Measurements from ENCODE around the gene CYP17A1.

Gene CYP17A1

GRCh38 chr10:102802920-102803534, 34.2 kb downstream of the CYP17A1 start:
- no peak for DNase-seq

DNA sequence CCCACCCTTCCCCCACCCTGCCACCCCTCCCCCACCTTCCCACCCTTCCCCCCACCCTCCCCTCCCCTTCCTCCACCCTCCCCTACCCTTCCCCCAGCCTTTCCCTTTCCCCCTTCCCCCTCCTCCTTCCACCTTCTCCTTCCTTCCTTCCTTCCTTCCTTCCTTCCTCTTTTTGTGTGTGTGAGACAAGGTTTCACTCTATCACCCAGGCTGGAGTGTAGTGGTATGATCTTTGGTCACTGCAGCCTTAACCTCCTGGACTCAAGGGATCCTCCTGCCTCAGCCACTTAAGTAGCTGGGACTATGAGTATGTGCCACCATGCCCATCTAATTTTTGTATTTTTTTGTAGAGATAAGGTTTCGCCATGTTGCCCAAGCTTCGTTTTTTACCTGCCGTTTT, 35.2 kb downstream of the CYP17A1 start:
- DNase-seq = no peak

GRCh38 chr10:102801496-102801895, 35.7 kb downstream of the CYP17A1 start:
- DNase-seq = no peak

- DNase-seq = no peak
Observed at GRCh38 chr10:102800611-102801335, 36.4 kb downstream of the CYP17A1 start.

GRCh38 chr10:102799691-102800471, 37.3 kb downstream of the CYP17A1 start:
- no peak for DNase-seq

DNA sequence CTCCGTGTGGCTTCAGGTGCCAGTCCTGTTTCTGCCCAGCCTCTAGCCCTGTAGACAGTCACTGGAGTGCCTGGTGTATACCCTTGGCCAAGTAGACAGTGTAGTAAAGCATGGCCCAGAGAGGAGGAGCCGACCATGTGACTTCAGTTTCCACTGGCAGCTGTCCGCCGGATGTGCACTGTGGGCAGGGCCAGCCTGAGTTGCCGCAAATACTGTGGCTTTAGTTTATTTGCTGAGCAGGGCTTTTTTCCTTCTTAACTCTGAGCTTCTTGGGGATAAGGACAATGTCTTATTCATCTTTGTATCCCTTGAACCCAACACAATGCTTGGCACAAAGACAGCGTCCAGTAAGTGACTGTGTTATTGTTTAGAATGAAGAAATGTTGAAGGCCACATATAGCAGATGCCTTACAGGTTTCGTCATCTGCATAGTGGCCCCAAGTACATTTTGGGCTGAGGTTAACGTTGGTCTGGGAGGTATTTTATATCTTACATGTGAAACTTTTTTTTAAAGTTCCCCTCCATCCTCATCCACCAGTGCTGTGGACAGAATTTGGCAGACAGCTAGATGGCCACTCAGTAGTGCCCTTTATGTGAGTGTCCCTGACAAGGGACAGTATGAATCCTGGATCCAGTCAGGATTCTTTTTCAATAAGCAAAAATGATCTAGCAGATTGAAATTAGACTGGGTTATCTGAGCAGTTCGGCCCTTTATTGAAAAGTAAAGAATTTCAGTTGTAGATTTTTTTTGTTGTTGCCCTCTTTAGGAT, 40.6 kb downstream of the CYP17A1 start:
- no peak for DNase-seq

DNA sequence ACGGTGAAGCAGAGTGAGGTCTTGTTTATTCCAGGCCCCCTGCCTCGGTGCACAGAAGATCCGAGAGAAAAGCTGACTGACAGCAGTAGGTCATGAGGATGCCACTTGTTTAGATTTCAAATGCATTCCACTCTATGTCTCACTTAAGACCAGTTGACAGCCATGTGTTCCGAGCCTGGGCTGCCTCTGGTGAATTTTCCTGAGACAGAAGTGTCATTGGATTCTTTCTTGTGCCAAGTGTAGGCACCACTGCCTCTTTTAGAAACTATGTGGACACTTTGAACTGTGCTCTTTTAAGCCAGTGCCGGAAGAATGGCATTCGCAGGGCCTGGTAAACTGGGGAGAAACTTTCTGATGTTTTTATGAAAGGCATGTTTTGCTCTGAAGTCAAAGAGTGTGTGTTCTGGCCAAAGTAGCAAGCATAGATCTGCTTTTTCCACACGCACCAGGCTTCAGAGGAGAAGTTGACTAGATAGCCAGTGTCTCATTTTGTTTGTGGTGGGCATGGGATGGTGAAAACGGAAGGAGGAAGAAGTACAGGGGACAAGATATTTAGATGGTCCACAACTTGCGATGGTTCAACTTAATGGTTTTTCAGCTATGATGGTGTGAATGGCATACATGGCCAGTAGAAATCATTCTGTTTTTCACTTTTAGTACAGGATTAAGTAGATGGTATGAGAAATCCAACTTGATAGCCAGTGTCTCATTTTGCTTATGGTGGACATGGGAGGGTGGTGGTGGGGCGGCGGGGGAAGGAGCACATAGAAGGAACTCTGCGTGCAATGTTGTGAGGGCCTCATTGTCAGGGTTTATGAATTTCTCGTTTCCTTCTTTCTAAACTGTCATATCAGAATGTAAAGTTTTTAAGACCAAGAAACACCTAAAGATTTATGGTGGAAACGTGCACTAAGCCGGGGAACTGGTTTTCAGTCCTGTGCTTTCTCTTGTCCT, 41.5 kb downstream of the CYP17A1 start:
- no peak for DNase-seq

- DNase-seq = no peak
Observed at GRCh38 chr10:102791754-102792395, 45.3 kb downstream of the CYP17A1 start.

GRCh38 chr10:102785818-102786217, 51.4 kb downstream of the CYP17A1 start:
- no peak for DNase-seq

- DNase-seq = no peak
Observed at GRCh38 chr10:102783568-102783967, 53.6 kb downstream of the CYP17A1 start.

- DNase-seq = peak; percentile 33
Observed at GRCh38 chr10:102782673-102783551, 54.3 kb downstream of the CYP17A1 start.

DNA sequence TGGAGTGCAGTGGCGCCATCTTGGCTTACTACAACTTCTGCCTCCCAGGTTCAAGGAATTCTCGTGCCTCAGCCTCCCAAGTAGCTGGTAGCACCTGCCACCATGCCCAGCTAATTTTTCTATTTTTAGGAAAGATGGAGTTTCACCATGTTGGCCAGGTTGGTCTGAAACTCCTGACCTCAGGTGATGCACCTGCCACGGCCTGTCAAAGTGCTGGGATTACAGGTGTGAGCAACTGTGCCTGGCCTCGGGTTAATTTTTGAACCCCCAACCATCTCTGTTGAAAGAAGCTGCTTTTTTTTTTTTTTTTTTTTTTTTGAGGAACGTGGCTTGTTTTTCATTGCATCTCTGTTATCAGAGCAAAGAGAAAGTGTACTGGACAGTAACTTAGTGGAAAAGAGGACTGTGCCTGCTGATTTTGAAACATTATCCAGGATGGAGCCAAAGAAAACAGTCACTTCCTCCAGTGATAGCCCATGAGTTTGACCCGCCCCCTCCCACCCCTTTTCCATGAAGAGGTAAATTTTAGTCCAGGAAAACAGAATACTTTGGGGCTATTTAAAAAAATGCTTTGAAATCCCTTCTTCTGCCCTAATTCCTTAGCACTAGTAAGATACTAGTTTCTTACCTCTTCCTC, 55.2 kb downstream of the CYP17A1 start:
- DNase-seq = no peak

DNA sequence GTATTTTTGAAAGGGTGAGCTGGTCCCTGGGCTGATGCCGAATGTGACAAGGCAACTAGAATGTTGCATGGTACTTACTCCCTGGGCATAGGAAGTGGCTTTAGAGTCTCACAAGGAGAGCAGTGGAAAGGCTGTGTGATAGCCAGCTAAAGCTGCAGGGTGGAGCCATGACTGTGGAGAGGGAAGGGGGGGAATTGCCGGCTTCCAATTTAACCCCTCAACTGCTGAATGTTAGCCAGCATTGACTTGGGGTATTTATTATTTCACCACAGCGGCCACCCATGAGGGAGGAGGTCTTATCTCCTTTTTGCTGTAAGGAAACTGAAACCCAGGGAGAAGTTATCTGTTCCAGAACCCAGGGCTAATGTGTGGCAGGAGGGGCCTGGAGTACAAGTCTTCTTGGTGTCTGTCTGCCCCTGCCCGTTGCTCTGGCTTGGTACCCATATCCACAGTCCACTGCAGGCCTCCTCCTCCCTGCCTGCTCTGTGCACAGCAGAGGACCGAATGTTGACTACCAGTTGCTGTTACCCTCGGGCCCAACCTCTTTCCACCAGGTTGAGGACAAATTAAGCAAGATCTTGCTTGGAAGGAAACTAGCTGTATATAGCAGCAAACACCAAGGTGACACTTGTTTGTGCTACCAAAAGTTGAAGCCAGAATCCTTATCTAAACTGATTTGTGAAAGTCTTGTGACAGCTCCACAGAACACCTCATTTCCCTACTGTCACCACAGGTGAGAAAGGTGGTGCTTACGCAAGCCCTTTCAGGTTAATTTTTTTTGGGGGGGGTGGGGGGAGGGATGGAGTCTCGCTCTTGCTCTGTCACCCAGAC, 55.9 kb downstream of the CYP17A1 start:
- no peak for DNase-seq

All from GOT3 (cell line).